Neural cell (in vitro differentiated cells): ENCODE results near the gene KATNAL1.

Experiments used
- EZH2 ChIP-seq: fragments of 200-600, 300-800 bp; shearing (Covaris generic), sonication (generic); IDR thresholded peaks from 2 replicates; pipeline ENCODE4 v1.6.1; 2014; ENCODE audit warnings: antibody characterized with exemption, low read length, borderline replicate concordance, mild to moderate bottlenecking; ENCODE audit not compliant: insufficient read depth, poor library complexity, severe bottlenecking
- TF ChIP-seq, protein P1 (sequence below): fragments of 450-650 bp; IDR thresholded peaks from 2 replicates; pipeline ENCODE4 v1.5.1; 2014; ENCODE audit warnings: antibody characterized with exemption, mild to moderate bottlenecking, moderate library complexity; ENCODE audit not compliant: poor library complexity, severe bottlenecking

DNA sequence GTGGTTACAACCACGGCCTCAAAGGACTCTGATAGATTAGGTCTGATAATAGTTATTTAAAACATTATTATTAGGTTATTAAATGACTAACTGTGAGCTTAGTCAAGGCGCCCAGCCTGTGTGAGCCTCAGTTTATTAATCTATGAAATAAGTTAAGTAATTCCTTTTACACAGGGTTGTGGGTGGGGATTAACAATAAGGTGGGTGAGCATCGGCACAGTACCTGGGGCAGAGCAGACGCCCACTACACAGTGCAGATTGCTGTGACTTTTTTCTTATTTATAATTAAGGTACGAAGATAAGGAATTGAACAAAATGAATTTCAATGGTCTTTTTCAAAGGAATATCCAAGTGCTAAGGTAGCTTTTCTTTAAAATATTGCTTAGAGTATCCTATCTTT, 132.2 kb downstream of the KATNAL1 start:
- TF ChIP-seq, protein P1, sequence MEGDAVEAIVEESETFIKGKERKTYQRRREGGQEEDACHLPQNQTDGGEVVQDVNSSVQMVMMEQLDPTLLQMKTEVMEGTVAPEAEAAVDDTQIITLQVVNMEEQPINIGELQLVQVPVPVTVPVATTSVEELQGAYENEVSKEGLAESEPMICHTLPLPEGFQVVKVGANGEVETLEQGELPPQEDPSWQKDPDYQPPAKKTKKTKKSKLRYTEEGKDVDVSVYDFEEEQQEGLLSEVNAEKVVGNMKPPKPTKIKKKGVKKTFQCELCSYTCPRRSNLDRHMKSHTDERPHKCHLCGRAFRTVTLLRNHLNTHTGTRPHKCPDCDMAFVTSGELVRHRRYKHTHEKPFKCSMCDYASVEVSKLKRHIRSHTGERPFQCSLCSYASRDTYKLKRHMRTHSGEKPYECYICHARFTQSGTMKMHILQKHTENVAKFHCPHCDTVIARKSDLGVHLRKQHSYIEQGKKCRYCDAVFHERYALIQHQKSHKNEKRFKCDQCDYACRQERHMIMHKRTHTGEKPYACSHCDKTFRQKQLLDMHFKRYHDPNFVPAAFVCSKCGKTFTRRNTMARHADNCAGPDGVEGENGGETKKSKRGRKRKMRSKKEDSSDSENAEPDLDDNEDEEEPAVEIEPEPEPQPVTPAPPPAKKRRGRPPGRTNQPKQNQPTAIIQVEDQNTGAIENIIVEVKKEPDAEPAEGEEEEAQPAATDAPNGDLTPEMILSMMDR, result no peak
- TF ChIP-seq EZH2, result no peak
